ENCODE data around the gene CEP135.

DNA sequence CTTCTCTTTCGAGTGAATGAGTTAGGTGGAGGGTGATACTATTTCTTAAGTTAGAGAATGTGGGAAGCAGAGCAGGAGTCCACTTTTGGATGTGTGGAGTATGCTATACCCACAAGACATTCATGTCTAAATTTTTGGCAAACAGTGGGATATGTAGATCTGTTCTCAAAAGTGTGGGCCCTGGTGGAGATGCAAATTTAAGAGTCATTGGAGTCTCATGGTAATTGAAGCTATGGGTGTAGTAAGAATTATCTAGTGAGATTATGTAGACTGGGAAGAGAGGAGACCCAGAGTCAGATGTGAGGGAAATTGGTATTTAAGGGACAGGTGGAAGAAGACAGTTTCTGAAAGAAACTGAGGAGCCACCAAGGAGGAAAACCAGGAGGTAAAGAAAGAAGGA lies 7.0 kb downstream of the CEP135 start:
- no peak for TF ChIP-seq EZH2phosphoT487 (IDR thresholded peaks at IDR 0.05; ENCODE audit: insufficient read depth, low read depth)
- no peak for TF ChIP-seq EZH2 (IDR thresholded peaks at IDR 0.05; ENCODE audit: insufficient read depth, poor library complexity, severe bottlenecking)
